KOPT-K1 (cell line): ENCODE measurements around the gene VAV3.

Experiments
- H3K27ac ChIP-seq: fragments of 200-600 bp; sonication (generic); 2 replicates; pipeline ENCODE4 v1.5.1; 2016; ENCODE audit warnings: antibody characterized with exemption, mild to moderate bottlenecking, low read depth, low read length; ENCODE audit not compliant: poor library complexity, severe bottlenecking
- H3K36me3 ChIP-seq: fragments of 200-600 bp; sonication (generic); 2 replicates; pipeline ENCODE4 v1.5.1; 2017; ENCODE audit warnings: antibody characterized with exemption, mild to moderate bottlenecking, low read length, moderate library complexity; ENCODE audit not compliant: insufficient read depth
- H3K9me3 ChIP-seq: fragments of 200-600 bp; sonication (generic); 2 replicates; pipeline ENCODE4 v1.5.1; 2017; ENCODE audit warnings: antibody characterized with exemption, low read length, mild to moderate bottlenecking; ENCODE audit not compliant: insufficient read depth, poor library complexity, severe bottlenecking

Gene VAV3

DNA sequence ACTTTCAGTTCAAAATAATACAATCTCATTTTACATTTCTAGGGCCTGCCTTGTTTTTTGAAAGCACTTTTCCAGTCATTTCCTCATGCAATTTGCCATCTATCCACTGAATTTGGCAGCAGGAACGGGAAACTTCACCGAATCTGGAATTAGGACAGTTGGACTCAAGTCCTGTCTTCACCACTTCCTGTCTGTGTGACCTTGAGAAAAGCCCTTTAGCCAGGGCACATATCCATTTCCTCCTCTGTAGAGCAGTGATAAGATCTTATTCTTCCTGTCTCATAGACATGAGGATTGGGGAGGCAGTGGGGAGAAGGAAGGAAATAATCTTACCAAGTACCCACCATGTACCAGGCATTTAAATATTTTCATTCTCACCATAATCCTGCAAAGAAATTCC is 12.0 kb downstream of the VAV3 start:
- no peaks in the 10 kb centered on the region for H3K9me3 ChIP-seq
- H3K27ac ChIP-seq: peak overlapping the region; percentile 44
- H3K36me3 ChIP-seq: no peaks in the 10 kb centered on the region

DNA sequence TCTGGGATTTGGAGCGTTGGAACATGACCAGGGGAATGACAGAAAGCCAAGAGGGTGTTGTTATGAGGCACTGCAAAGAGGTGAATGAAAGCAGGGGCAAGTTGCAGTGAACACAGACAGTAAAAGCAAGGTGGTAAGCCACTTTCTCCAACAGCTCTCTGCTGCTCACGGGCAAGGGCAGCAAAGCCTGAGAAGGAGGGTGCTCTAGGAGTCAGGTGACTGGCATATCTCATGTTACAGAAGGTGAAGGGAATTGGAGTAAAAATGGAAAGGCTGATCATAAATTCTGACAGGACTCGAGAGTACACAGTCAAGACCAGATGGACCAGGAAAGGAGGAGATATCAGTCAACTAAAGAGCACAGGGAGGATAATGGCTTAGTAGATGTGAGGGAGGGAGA is 14.5 kb downstream of the VAV3 start:
- Histone ChIP-seq H3K27ac (peak overlapping the region; percentile 65), H3K9me3 (no peaks in the 10 kb centered on the region), H3K36me3 (no peaks in the 10 kb centered on the region)

DNA sequence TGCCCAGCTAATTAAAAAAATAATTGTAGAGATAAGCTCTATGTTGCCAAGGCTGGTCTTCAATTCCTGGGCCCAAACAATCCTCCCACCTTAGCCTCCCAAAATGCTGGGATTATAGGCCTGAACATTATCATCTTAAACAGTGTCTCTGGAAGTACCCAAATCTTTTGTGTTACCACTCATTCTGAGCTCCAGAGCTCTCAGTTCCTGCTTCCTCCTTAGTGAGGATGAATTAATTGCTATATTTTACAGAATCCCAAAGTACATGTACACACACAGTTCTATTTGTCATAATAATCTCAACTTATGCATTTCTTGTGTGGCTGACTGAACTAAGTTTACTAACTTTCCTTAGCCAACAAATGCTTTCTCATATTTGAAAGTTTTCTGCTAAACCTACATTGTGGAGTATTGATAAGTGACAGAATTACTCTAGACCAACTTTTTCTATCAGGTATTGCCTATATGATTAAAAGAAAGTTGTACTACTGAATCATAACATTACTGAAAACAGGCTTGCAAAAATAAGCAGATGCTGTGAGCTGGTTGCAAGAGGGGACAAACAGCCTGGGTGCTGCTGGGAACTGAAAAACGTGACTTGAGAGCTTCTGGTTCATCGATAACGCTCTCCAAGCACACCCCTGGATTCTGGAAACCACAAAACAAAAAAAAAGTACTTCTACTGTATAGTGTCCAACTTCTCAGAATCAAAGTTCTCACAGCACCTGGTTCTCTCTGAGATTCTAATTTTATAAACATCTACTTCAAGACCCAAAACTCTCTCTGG is 15.3 kb downstream of the VAV3 start:
- Histone ChIP-seq H3K9me3 (no peaks in the 10 kb centered on the region), H3K36me3 (no peaks in the 10 kb centered on the region), H3K27ac (peak overlapping the region; percentile 65)

DNA sequence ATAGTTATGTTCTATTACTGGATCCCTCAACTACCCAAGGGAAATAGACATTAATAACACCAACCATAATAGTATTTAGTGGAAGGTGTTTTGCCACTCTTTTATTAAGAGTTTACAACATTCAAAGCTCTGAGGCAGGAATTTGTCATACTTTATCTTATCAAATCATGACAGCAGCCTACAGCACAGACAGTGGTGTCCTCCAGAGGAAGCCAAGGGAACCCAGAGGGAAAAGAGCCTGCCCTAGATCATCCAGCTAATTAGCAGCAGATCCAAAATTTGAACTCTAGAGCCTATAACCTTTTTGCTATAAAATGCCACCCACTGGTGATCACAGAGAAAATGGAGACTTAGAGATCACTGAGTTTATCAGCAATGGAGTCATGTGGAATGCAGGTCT is 18.2 kb downstream of the VAV3 start:
- Histone ChIP-seq H3K36me3 (no peaks in the 10 kb centered on the region), H3K27ac (no peak overlapping the region), H3K9me3 (no peaks in the 10 kb centered on the region)

DNA sequence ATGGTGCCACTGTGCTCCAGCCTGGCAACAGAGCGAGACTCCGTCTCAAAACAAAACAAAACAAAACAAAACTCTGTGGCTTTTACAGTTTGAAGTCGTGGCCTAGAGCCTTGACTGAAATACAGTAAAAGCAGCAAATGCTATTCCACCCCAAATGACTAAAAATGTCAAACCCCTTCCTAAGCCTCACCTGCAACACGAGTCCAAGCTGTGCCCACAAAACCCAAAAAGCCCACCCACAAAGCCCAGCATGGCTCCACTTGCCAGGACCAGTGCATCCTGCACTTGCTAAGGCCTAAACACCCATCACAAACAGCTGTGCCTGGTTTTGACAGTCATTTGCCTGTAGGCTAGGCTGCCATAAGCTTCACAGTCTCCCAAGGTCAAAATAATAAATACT is 21.3 kb downstream of the VAV3 start:
- H3K36me3 ChIP-seq: no peaks in the 10 kb centered on the region
- no peaks in the 10 kb centered on the region for H3K9me3 ChIP-seq
- peak overlapping the region; percentile 56 for H3K27ac ChIP-seq

DNA sequence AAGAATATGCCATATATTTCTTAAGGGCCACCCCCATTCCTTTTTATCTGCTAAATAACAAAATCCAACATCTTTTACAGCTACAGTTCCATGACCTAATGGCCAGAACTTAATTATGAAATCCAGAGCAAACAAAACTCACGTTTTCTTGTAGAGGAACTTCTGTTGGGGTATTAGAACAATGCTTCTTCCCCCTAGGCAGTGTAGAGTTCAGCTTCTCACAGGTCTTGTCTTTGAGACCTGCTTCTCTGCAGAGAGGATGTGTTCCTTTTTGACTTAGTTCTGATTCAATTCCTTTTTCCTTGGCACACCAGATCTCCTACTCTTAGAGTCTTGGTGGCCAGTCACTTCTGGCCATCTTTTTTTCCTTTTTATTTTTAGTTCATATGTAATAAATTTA is 22.2 kb downstream of the VAV3 start:
- H3K27ac ChIP-seq: peak overlapping the region; percentile 56
- H3K9me3 ChIP-seq: no peaks in the 10 kb centered on the region
- H3K36me3 ChIP-seq: no peaks in the 10 kb centered on the region

DNA sequence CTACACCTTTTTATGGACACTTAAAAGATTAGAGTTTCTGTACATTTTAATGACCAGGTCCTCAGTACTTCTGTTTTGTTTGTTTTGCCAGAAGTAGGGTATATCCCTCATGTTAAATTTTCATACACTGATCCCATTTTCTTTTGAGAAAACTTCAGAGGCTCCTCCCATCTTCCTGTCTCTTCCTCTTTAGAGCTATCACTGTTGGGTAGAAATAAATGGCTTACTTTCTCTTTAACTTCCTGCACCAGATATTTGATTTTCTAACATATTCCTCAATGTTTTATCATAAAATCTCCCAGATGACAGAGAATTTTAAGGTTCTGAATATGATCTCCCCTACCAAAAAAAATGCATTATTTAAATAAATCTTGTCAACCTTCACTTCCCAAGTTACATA is 23.4 kb downstream of the VAV3 start:
- H3K27ac ChIP-seq: peak overlapping the region; percentile 56
- no peaks in the 10 kb centered on the region for H3K36me3 ChIP-seq
- no peaks in the 10 kb centered on the region for H3K9me3 ChIP-seq

DNA sequence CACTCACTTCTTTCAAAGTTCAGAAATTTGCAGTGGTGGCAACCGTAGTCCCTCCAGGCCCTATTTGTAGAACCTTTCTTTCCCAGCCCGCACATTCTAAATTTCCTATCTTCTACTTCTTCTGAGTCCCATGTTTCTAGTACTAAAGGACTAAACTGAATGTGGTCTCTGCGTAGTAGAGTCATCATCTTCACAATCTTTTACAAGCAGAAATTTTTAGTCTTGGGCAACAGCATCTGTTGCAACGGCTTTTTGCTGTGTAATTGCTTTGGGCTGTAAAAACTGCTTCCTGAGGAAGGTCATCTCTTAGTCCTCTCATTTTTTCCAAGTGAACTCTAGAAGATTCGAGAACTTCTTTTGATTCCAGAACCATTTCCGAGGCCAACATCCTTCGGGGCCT is 23.9 kb downstream of the VAV3 start:
- H3K36me3 ChIP-seq: no peaks in the 10 kb centered on the region
- no peaks in the 10 kb centered on the region for H3K9me3 ChIP-seq
- H3K27ac ChIP-seq: peak overlapping the region; percentile 56

GRCh38 chr1:107940701-107941100 is 24.3 kb downstream of the VAV3 start:
- H3K36me3 ChIP-seq: no peaks in the 10 kb centered on the region

GRCh38 chr1:107940017-107940577 is 24.9 kb downstream of the VAV3 start:
- no peaks in the 10 kb centered on the region for H3K36me3 ChIP-seq
- peak overlapping the region; percentile 56 for H3K27ac ChIP-seq
- no peaks in the 10 kb centered on the region for H3K9me3 ChIP-seq

More at GRCh38 chr1:107940701-107941100, 24.3 kb downstream of the VAV3 start:
- Histone ChIP-seq H3K27ac (peak overlapping the region; percentile 56), H3K9me3 (no peaks in the 10 kb centered on the region)

- H3K27ac ChIP-seq: peak overlapping the region; percentile 56
- H3K36me3 ChIP-seq: no peaks in the 10 kb centered on the region
- H3K9me3 ChIP-seq: no peaks in the 10 kb centered on the region
Observed at GRCh38 chr1:107939256-107939655, 25.7 kb downstream of the VAV3 start.

DNA sequence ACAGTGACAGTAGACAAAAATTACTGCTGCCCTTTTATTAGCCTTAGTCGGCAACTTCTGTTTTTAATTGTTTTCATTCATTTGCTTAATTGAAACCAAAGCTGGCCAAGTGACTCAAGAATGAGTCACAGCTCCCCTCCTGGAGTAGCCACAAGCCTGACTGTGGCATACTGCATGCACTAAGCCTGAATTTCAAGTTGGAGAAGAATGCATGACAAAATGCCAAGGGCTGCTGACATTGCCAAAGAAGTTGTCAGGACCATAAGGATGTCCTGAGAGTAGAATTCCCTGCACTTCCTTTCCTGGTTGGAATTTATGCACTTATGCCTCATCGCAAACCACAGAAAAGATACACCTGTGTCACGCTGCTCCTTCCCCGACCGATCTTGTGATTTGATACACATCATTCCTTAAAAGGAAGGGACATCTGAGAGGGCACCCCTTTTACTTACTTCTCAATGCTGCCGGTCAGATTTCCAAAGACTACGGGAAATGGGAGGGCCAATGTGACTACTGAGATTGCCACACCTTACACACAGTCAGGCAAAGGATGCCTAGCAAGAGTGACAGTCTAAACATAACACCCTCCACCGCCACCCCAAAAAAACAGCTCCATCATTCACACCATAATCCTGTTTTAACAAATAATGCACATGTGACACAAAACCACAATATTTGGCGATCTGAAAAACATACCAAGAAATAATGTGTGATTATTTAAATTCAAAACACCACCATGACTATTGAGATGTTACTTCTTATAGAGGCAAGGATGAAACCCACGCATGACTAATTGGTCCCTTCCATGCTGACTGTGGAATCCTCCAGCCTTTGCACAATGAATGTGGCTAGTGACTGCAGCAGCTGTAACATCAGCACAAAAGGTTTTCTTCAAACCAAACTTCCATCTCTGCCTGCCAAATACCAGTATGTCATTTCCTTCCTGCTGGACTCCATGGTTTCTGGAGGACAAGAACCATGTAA is 28.2 kb downstream of the VAV3 start:
- Histone ChIP-seq H3K36me3 (no peaks in the 10 kb centered on the region), H3K27ac (peak overlapping the region; percentile 2), H3K9me3 (no peaks in the 10 kb centered on the region)

DNA sequence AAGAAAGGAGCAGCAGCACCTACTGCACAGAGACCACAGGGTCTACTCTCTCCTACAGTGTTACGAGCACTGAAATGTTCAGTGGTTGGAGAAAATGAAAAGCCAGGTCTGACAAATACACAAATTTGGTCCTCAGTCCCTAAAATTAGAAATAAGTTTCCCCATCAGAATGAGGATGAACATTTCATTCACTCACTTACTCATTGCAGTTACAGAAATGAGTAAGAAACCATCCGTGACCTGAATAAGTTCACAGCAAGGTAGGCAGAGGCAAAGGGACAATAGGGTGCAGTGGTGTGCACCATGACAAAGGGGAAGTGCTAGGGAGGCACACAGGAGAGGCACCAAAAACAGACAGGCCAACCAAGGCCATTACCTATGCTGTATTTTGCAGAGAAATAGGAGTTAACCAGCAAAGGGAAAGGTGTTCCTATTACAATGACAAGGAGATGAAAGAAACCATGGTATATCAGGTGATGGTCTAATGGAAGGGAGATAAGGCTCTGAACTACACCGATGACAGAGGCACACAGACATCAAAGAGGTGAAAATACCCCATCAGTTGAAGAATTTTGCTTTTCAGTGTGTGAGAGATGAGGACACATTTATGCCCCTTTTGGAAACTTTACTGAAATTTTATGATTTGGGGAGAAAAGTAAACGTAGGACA is 29.4 kb downstream of the VAV3 start:
- H3K9me3 ChIP-seq: no peaks in the 10 kb centered on the region
- H3K27ac ChIP-seq: peak overlapping the region; percentile 46
- no peaks in the 10 kb centered on the region for H3K36me3 ChIP-seq

- peak overlapping the region; percentile 46 for H3K27ac ChIP-seq
- H3K36me3 ChIP-seq: no peaks in the 10 kb centered on the region
- no peaks in the 10 kb centered on the region for H3K9me3 ChIP-seq
Observed at GRCh38 chr1:107934578-107934977, 30.4 kb downstream of the VAV3 start.

DNA sequence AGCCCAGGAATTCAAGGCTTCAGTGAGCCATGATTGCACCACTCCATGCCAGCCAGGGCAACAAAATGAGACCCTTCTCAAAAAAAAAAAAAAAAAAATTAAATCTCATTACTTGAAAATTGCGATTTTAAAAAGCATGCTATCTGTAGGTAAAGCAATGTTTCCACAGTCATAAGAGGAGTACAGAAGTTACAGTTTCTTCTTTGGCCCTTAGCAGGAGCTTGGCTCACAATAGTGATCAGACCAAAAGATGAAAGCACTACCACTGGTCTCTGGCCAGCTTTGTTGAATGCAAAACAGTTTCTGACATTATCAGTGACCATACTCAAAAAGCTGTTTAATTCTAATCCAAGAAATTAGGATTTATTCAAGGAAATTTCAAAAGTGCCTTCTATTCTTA is 31.2 kb downstream of the VAV3 start:
- Histone ChIP-seq H3K9me3 (no peaks in the 10 kb centered on the region), H3K36me3 (no peaks in the 10 kb centered on the region), H3K27ac (no peak overlapping the region)
